DMS 273 treated with DMSO at 0.1 percent for 48 hours (cell line): Measurements from ENCODE around the gene PHC2.
"Not testable (repeated sequence)": the region's sequence is repeated elsewhere in the genome, so short reads cannot be mapped to it uniquely, and the experiment has no call there.

Experiments
- DNase-seq: peaks from one replicate; lab custom pipeline; 2025; lab: John Stamatoyannopoulos, UW

The PHC2 gene

DNA sequence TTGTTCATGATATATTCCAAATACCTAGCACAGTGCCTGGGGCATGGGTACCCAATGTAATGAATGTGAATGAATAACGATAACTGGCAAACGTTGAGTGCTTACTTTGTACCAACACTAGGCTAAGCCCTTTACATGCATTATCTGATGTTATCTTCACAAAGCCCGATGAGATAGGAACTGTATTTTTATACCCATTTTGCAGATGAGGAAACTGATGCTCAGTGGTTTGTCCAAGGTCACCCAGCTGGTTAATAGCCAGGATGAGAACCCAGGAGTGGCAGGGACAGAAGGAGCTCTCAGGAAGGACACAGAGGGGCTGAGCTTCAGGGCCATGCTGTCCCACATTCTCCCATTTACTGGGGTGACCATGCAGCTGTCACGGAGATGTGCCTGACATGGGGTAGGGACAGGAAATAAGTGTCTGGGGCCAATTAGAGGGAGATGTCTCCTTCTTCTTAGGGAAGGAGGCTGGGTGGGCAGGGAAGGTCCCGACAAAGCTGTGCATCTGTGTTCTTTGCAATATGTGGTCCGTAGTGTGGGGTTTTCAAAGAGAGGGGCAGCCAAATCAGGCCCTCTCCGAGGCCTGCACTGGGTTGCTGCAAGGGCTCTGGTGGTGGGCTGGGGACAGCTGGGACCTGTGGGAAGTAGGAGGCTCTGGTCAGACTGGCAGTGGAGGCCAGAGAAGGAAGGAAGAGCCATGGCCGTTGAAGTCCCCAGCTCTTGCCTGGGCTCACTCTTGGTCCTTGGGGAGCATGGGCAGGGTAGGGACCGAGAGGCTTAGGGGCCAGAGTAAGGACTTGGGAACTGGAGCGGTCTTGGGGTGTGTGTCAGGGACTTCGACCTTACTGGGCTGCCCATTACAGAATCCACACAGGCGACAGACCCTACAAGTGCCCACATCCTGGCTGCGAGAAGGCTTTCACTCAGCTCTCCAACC is 136.6 kb downstream of the PHC2 start:
- DNase-seq = no peak

DNA sequence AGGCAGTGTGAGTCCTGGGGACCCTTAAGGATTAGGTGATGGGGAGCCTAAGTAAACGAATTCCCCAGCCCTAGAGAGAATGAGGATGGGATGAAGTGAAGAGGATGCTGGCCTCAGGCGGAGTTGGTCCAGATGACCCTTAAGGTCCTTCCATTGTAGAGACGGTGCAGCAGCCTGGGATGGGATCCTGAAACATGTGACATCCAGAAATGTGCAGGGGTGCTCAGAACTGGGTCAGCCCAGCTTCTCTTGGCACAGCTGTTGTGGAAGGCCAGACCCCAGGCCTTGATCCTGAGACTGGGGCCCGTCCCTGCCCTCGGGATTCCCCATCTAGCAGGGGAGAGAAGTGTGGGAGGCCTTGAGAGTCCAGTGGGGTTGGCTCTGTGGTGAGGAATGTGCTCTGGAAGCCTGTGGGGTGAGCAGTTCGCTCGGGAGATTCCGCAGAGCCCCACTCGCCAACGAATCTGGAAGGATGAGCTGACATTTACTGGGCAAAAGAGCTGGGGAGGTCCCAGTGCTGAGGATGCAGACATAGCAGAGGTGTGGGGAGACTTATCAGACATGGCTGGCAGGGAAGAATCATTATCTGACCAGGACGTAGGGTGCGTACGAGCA is 138.1 kb downstream of the PHC2 start:
- DNase-seq = no peak

DNA sequence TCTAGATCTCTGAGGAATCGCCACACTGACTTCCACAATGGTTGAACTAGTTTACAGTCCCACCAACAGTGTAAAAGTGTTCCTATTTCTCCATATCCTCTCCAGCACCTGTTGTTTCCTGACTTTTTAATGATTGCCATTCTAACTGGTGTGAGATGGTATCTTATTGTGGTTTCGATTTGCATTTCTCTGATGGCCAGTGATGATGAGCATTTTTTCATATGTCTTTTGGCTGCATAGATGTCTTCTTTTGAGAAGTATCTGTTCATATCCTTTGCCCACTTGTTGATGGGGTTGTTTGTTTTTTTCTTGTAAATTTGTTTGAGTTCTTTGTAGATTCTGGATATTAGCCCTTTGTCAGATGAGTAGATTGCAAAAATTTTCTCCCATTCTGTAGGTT is 140.3 kb downstream of the PHC2 start:
- DNase-seq = not testable (repeated sequence)

DNA sequence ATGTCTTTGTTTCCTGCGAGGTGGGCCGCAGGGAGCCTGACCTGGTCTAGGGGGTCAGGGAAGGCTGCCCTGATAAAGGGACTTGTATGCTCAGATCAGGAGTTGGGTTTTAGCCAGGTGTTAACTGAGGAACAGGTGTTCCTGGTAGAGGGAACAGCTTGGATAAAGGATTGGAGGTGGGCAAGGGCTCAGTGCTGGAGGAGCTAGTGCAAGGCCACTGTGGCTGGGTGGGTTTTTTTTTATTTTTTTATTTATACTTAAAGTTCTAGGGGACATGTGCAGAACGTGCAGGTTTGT is 141.1 kb downstream of the PHC2 start:
- DNase-seq = no peak

DNA sequence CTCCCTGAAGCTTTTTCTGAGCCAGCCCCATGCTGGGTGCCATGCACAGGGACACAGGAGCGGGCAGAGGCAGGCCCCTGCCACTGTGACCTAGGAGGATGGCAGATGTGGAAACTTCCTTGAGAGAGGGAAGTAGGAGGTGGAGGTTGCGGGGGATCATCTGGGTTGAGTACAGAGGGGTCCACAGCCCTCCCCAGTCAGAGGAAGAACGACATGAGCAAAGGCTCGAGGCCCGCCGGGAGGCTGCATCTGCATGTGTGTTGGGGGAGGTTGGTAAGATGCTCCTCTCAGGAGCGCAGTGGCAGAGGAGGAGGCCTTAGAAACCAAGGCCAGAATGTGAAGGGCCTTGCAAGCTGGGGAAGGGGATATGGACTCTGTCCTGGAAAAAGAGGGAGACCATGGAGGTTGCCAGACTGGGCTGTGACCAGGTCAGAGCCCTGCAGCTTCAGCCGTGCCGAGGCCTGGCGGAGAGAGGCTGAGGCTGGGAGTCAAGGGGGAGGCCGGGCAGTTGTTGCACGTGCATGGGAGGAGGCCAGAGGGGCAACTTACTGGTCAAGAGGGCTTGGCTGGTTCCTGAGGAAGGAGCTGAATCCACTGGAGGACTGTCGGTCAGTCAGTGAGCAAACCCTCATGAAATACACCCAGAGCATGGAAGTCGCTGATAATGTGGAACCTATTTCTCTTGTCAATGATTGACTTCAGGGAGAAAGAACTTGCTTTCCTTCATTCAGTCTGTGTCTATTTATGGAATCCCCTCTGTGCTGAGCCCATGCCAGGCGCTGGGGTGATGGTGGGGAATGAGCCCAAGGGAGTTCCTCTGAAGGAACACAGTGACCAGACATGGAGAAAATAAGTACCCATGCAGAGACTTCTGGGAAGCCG is 141.7 kb downstream of the PHC2 start:
- no peak for DNase-seq

DNA sequence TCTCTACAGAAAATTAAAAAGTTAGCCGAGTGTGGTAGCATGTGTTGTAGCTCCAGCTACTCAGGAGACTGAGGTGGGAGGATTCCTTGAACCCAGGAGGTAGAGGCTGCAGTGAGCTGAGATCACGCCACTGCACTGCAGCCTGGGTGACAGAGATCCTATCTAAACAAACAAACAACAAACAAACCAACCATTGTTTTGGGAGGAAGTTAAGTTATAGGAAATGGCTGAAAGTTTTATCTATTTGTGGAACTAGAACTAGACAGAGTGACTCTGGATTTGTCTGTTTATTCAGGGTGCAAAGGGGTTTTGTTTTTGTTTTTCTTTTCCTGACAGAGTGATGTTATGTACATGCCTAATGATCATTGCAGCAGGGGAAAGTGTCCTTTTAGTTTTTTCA is 143.6 kb downstream of the PHC2 start:
- DNase-seq = no peak

DNA sequence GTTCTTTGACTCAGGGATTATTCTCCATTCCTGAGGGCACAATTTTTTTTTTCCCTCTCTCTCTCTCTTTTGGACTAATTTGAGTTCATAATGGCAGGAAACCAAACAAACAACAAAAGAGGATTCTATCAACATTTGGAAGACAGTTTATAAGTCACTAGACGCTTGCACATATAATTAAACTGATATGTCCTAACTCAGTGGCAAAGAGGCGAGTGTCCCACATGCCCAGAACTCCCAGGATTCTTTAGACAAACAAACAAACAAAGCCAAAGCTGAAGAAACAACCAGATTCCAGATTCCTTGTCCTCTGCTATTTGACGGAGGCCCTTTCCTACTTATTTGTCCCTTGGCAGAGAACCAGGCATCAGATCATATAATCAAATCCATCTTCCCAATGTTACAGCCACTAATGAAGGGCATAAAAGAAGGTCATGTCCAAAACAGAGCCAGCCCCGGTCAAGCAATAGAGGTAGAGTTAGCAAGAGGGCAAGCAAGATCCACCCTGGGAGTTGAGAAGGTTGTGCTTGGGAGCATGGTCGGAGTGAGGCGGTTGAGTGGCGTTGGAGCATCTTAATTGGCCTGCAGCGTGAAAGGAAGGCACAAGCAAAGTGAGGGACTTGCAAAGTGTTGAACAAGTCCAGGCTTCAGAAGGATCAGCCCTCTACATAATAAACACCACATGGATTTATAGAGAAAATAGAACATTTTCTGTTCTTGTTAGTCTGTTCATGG is 144.3 kb downstream of the PHC2 start:
- DNase-seq = no peak

DNA sequence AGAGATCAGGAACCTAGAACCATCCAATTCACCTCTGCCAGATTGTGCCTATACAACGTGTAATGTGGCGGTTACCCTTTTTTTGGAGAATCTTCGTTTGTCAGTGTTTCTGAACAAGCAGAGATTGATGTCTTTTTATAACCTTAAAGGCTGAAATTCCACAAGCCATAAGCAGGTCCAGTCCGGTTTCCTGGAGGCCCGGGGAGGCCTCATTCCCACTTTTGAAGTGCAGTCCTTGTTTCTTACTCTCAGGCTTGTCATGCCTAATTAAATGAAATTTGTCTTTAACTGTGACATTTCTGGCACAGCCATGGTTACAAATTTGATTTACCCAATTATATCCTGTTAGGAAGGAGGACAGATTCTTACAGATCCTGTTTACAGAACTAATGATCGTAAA is 146.8 kb downstream of the PHC2 start:
- DNase-seq = no peak

DNA sequence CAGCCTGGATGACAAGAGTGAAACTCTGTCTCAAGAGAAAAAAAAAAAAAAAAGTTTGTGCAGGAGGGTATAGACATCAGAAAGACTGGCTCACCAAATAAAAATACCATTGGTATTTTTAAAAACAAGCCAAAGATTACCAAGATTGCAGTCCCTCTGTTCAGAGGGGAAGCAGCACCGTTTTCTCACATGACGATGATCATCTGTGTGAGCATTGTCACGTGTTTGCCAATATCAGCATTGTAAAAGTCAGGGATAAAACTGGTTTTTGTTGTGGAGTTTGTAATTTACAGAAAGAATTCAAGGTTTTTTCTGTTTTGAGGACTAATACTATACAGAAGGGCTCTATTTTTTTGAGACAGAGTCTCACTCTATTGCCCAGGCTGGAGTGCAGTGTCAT is 148.1 kb downstream of the PHC2 start:
- DNase-seq = no peak

DNA sequence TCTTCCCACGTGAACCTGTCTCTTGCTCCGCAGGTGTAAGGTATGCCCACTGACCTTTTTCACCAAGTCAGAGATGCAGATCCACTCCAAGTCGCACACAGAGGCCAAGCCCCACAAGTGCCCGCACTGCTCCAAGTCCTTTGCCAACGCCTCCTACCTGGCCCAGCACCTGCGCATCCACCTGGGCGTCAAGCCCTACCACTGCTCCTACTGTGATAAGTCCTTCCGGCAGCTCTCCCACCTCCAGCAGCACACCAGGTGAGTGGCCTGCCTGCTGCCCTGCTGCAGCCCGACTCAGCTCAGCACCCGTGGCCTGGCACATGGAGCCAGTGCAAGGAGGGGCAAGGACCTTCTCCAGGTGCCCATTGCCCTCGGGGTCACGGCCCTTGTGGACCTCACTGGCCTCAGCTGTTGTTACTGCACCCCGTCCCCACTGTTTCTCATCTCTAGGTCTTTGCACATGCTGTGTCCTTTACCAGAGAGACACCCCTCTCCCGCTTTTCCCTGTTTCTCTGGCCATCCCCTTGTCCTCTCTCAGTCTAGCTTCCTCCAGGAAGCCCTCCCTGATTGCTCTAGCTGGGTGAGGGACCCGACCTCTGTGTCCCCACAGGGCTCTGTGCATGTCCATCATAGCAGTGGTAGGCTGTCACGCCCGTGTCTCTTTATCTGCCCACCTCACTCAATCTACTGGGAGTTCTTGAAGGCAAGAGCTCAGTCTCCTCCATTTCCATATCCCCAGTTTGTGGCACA is 149.2 kb downstream of the PHC2 start:
- no peak for DNase-seq

DNA sequence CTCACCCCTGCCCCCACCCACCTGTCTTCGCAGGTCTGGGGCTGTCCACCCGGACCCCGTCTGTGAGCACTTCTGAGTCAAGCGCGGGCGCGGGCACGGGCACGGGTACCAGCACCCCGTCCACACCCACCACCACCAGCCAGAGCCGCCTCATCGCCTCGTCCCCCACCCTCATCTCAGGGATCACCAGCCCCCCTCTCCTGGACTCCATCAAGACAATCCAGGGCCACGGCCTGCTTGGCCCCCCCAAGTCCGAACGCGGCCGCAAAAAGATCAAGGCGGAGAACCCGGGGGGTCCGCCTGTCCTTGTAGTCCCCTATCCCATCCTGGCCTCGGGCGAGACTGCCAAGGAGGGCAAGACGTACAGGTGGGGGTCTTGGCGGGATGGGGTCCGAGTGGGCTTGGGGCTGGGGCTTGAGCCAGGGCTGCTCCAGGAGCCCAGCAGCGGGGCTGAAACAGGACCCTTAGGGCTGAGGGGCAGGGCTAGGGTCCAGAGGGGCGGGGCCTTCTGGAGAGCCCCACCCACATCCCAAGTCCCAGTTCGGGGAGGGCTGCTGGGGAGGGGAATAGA is 150.7 kb downstream of the PHC2 start:
- DNase-seq = no peak

DNA sequence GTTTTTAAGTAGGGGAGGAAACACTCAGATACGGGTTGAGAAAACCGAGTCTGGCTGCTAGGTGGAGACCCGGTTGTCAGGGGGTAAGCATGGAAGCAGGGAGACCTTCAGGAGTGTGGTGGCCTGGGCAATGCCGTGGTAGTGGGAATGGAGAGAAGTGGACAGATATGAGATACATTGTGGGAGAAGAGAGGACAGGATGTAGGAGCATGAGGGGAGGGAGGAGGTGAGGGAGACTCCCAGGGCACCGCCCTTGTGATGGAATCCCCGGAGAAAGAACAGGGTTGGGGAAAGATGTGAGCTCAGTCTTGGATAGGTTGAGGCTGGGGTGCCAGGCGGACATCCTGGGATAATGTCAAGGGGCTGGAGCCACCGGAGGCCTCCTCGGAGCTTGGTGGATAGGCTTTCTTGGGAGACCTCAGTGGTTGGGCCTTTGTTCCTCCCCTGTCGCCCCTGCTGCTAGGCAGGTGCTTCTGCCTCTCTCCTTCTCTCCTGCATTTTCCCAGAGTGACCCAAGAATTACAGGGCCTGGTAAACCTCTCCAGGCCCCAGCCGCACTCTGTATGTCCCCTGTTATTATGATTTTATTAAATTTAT is 153.3 kb downstream of the PHC2 start:
- no peak for DNase-seq

DNA sequence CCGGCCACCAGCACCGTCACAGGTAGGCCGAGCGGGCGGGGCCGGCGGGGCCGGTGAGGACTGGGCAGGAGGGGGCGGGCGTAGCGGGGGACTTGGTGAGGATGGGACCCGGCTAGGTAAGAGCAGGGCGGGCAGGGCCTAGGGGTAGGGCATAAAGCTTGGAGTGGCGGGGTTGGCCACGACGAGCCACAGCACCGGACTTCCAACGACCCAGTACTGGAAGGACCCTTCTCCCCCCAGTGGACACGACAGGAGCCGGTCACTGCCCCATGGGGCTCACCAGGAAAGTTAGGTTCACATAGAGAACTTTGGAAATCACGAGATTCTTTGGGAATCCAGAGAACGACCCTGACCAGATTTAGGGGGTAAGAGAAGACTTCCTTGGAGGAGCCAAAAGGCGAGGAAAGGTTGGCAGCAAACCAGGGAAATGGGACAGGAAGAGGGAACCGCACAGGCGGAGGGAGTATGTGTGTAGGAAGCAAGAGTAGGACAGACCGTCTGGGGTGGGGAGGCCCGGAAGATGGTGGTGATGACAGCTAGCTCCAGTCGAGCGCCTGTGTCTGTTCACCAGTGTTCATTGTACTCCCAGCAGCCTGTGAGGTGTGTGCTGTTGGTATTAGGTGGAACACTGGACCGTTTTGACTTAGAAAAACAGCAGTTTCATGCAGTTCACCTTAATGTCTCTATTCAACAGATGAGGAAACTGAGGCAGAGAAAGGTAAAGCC is 154.2 kb downstream of the PHC2 start:
- DNase-seq = no peak

DNA sequence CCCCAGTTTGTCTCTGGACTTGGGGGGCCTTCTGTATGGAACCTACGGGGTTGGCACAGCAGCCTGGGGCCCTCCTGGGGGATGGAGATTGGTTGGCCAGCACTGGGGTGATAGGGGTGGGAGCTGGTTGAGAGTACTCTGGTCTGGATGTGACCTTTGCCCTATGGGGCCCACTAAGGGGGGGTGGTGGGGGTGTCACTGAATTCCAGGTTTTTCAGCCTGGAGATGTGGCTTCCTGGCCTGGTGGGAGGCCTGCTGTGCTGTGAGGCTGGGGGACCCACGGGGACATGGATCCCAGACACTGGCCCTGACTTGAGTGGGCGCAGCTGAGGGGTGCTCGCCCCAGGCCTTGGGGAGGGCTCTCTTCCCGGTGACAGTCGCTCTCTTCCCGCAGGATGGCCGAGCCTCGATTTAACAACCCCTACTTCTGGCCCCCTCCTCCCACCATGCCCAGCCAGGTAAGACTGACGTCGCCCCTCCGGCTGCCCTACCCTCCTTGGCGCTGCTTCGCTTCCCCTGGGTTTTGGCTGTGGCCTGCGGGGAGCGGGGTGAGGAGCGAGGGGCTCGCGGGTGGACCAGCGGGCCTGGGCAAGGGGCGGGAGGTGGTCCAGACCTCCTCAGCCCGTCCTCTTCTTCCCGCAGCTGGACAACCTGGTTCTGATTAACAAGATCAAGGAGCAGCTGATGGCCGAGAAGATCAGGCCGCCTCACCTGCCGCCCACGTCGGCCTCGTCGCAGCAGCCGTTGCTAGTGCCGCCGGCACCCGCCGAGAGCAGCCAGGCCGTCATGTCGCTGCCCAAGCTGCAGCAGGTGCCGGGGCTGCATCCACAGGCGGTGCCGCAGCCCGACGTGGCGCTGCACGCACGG is 155.0 kb downstream of the PHC2 start:
- no peak for DNase-seq

DNA sequence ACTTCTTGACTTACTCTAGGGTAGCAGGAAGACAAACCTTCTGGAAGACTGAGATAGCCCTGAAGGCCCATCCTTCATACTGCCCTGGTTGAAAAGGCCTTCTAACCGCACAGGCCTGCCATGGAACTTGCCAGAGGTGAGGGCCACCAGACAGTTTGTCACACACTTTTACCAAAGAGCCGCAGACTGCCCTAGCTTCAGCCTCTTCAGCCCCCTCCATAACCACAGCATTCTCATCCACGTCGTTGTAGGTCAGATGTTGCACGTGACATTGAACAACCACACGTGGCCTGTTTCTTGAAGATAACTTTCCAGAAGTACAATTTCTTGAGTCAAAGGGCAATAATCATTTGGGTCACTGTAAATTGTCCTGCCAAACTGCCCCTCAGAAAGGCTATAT is 155.7 kb downstream of the PHC2 start:
- DNase-seq = no peak

DNA sequence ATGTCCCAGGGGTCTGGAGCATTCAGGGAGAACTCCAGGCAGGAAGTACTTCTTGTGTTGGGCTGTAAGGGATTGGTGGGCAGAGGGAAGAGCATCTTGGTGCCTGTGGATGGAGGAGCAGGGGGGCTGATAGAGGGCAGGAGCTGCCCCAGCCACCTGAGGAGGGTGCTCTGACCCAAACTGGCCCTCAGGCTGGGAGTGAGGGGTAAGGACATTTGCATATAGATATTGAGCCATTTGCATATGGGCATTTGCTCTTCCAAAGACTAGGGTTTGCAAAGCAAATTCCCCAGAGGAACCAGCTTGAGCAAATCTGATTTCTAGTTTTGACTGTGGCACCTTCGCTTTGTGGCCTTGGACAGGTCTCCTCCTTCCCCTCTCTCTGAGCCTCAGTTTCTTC is 156.4 kb downstream of the PHC2 start:
- no peak for DNase-seq

DNA sequence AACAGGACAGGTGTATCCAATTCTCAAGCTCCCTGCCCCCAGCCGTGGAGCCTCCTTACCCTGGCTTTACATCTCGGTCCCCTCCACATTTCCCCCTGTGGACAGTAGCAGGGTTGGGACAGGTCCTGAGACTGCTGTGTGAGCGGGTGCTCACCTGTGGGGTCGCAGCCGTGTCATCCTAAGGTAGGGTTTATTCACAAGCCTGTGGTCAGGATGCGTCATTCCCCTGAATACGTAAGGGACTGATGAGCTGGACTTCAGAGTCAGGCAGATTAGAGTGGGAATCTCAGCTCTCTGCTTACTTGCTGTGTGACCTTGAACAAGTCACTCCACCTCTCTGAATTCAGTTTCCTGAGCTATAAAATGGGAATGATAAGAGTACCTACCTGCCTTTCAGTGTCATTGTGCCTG is 156.9 kb downstream of the PHC2 start:
- DNase-seq = no peak
